ENCODE measurements around the gene VWA3B.

DNA sequence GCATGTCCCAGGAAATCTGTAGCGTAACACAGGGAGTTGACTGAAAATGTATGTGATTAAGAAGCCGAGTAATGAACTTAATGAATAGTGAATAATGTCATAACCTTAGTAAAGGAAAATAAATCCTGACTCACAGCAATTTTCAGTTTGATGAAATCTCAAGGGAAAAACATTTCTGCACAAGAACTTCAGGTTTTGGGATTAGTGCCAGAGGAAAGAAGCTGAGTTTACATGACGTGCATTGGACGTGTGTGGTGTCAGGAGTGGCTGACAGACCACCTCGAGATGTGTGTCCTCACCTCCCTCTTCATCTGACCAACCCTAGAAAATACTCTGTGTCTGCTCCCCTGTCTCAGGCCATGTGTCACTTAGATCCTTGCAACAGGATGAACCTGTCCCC lies 39.1 kb downstream of the VWA3B start:
- TF ChIP-seq, protein P1, sequence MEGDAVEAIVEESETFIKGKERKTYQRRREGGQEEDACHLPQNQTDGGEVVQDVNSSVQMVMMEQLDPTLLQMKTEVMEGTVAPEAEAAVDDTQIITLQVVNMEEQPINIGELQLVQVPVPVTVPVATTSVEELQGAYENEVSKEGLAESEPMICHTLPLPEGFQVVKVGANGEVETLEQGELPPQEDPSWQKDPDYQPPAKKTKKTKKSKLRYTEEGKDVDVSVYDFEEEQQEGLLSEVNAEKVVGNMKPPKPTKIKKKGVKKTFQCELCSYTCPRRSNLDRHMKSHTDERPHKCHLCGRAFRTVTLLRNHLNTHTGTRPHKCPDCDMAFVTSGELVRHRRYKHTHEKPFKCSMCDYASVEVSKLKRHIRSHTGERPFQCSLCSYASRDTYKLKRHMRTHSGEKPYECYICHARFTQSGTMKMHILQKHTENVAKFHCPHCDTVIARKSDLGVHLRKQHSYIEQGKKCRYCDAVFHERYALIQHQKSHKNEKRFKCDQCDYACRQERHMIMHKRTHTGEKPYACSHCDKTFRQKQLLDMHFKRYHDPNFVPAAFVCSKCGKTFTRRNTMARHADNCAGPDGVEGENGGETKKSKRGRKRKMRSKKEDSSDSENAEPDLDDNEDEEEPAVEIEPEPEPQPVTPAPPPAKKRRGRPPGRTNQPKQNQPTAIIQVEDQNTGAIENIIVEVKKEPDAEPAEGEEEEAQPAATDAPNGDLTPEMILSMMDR (conservative IDR thresholded peaks at IDR 0.05) = no peak
- TF ChIP-seq ZFX (IDR thresholded peaks at IDR 0.05) = no peak
